Skeletal muscle tissue (tissue), 4 donors: ENCODE results near the gene DENND2A. TPM values are rescaled to one million over a fixed set of nuclear protein-coding genes. Genes with fewer than 3 reads are reported as not detected.

Source experiments
- H3K27ac ChIP-seq: one replicate; pipeline ENCODE4 v1.7.0; 2013; ENCODE audit warnings: mild to moderate bottlenecking, low read depth, low read length, inconsistent platforms
- H3K27me3 ChIP-seq, 3 donors: one replicate each; pipeline ENCODE4 v1.7.0; 2013; ENCODE audit warnings: low read length in 3 of 3; ENCODE audit not compliant: control insufficient read depth in 3 of 3, insufficient read depth in 3 of 3
- H3K36me3 ChIP-seq, 3 donors: one replicate each; pipeline ENCODE4 v1.7.0; 2013; ENCODE audit warnings: low read length in 3 of 3; ENCODE audit not compliant: control insufficient read depth in 3 of 3, insufficient read depth in 3 of 3
- H3K4me1 ChIP-seq, 3 donors: one replicate each; pipeline ENCODE4 v1.7.0; 2013; ENCODE audit warnings: low read length in 3 of 3, mild to moderate bottlenecking in 3 of 3; ENCODE audit not compliant: control insufficient read depth in 3 of 3, insufficient read depth in 3 of 3
- H3K4me3 ChIP-seq, 3 donors: one replicate each; pipeline ENCODE4 v1.7.0; 2013; ENCODE audit warnings: low read length in 3 of 3
- H3K9ac ChIP-seq, 3 donors: one replicate each; pipeline ENCODE4 v1.7.0; 2013; ENCODE audit warnings: low read length in 3 of 3, mild to moderate bottlenecking in 3 of 3, moderate library complexity in 2 of 3, low read depth in 1 of 3
- H3K9me3 ChIP-seq, 3 donors: one replicate each; pipeline ENCODE4 v1.7.0; 2013; ENCODE audit warnings: low read length in 3 of 3; ENCODE audit not compliant: control insufficient read depth in 3 of 3
- total RNA-seq: library from RNA; depleted of rRNA; stranded (reverse); fragments of >200 nt; gene quantifications from one replicate; pipeline ENCODE4 v1.2.3, GENCODE V29; 2014
- donor health status: Osteomylitis.

The DENND2A gene
- total RNA-seq, 1 donor from 2014 or later, result 32.4 TPM

GRCh38 chr7:140661124-140661523 lies 20.5 kb upstream of the DENND2A start:
- no peaks in the 10 kb centered on the region for H3K36me3 ChIP-seq

DNA sequence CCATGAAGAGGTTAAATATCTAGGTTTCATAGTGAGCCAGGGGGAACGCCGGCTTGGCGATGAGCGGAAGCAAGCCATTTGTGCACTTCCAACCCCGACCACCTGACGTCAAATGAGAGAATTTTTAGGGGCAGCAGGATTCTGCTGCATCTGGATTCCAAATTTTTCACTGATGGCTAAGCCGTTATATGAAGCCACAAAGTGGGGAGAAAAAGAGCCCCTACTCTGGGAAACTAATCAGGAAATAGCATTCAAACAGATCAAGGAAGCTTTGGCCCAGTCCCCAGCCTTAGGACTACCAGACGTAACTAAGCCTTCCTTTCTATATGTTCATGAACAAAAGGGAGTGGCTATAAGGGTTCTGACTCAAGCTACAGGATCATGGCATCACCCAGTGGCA lies 19.2 kb upstream of the DENND2A start:
- Histone ChIP-seq H3K4me3 (no peak overlapping the region), H3K9ac (no peak overlapping the region), H3K4me1 (peaks cover 6 to 20% (median 18%) of the 10 kb centered on the region in 3 donors), H3K9me3 (no peaks in the 10 kb centered on the region), H3K27me3 (no peaks in the 10 kb centered on the region), H3K27ac (no peak overlapping the region), H3K36me3 (no peaks in the 10 kb centered on the region)

More at GRCh38 chr7:140661124-140661523, 20.5 kb upstream of the DENND2A start:
- H3K4me3 ChIP-seq, result no peak overlapping the region
- H3K27me3 ChIP-seq, result no peaks in the 10 kb centered on the region
- H3K27ac ChIP-seq, result no peak overlapping the region
- H3K9me3 ChIP-seq, result no peaks in the 10 kb centered on the region
- no peak overlapping the region for H3K9ac ChIP-seq
- H3K4me1 ChIP-seq, result peaks cover 6 to 14% (median 13%) of the 10 kb centered on the region in 3 donors

- Histone ChIP-seq H3K36me3 (no peaks in the 10 kb centered on the region), H3K9me3 (no peaks in the 10 kb centered on the region), H3K9ac (no peak overlapping the region), H3K27me3 (no peaks in the 10 kb centered on the region), H3K4me1 (peaks cover 14 to 35% (median 31%) of the 10 kb centered on the region in 3 donors), H3K4me3 (no peak overlapping the region), H3K27ac (no peak overlapping the region)
These were observed 17.3 kb upstream of the DENND2A start for GRCh38 chr7:140657891-140658290.

GRCh38 chr7:140656548-140657515 lies 16.2 kb upstream of the DENND2A start:
- no peaks in the 10 kb centered on the region for H3K27me3 ChIP-seq
- peaks cover 14 to 35% (median 31%) of the 10 kb centered on the region in 3 donors for H3K4me1 ChIP-seq
- H3K9ac ChIP-seq, result peak overlapping the region; percentile 82 to 84 (median 83)
- H3K4me3 ChIP-seq, result peak overlapping the region; percentile 50 to 69 (median 65)
- peak overlapping the region; percentile 82 for H3K27ac ChIP-seq
- H3K36me3 ChIP-seq, result no peaks in the 10 kb centered on the region
- no peaks in the 10 kb centered on the region for H3K9me3 ChIP-seq

DNA sequence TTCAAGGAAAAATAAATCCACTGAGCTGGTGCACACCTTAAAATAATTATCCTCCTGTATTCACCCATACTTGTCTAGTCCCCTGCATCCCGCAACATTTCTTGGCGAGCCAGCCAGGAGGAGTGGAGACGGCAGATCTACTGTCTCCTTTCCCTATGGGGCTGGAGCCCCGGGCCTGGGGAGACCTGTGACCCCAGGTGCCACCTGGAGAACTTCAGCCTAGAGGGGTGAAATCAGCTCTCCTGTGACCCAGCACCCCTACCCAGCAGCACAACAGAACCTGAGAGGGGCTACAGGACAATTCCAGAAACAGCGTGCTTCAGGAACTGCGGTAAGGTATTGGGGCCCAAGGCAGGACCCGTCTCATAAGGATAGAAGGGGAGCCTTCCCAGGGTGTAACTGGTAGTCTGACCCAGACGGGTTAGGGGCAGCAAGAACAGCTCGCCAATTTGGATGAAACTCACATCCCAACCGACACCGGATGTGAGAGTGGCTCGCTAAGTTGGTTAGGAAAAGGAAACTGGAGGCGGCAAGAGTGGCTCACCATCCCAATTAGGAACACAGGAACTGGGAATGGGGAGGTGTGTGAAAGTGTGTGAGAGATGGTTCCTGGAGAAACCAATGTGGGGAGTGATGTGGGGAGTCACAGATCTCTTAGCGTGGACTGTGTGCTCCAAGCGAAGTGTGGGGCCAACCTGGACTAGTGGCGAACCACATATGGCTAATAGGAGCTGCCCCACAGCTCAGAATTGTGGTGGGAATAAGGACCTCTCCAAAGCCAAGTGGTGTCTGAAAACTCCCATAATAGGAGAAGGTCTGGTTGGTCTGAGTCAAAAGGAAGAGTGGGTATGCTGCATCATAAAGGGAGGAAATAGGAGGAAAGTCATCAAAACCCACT lies 15.1 kb upstream of the DENND2A start:
- H3K27ac ChIP-seq, result peak overlapping the region; percentile 82
- H3K4me3 ChIP-seq, result peak overlapping the region in 2 of 3 donors; percentile 50 to 69

GRCh38 chr7:140654661-140655060 lies 14.0 kb upstream of the DENND2A start:
- Histone ChIP-seq H3K27me3 (no peaks in the 10 kb centered on the region), H3K27ac (peak overlapping the region; percentile 24), H3K9ac (no peak overlapping the region), H3K36me3 (no peaks in the 10 kb centered on the region), H3K4me3 (no peak overlapping the region), H3K4me1 (peaks cover 14 to 35% (median 30%) of the 10 kb centered on the region in 3 donors), H3K9me3 (no peaks in the 10 kb centered on the region)

More for the DNA sequence above, 15.1 kb upstream of the DENND2A start:
- Histone ChIP-seq H3K9ac (peak overlapping the region in 1 of 3 donors; percentile 84), H3K27me3 (no peaks in the 10 kb centered on the region), H3K9me3 (no peaks in the 10 kb centered on the region), H3K4me1 (peaks cover 14 to 35% (median 31%) of the 10 kb centered on the region in 3 donors), H3K36me3 (no peaks in the 10 kb centered on the region)

DNA sequence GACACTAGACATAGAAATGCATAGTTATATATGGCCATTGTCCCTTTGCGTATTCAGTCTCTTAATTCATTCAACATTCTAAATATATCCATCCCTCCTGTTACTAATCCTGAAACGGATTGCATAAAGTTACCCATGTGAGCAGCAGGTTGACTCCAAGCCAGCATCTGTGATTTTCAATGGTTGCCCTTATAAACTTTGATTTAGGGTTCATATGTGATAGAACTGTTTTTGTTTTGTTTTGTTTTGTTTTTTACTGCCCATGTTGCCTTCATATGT lies 13.4 kb upstream of the DENND2A start:
- no peaks in the 10 kb centered on the region for H3K27me3 ChIP-seq
- no peaks in the 10 kb centered on the region for H3K36me3 ChIP-seq
- H3K9ac ChIP-seq, result no peak overlapping the region
- H3K4me1 ChIP-seq, result peaks cover 14 to 35% (median 30%) of the 10 kb centered on the region in 3 donors
- H3K27ac ChIP-seq, result peak overlapping the region; percentile 24
- no peak overlapping the region for H3K4me3 ChIP-seq
- no peaks in the 10 kb centered on the region for H3K9me3 ChIP-seq

DNA sequence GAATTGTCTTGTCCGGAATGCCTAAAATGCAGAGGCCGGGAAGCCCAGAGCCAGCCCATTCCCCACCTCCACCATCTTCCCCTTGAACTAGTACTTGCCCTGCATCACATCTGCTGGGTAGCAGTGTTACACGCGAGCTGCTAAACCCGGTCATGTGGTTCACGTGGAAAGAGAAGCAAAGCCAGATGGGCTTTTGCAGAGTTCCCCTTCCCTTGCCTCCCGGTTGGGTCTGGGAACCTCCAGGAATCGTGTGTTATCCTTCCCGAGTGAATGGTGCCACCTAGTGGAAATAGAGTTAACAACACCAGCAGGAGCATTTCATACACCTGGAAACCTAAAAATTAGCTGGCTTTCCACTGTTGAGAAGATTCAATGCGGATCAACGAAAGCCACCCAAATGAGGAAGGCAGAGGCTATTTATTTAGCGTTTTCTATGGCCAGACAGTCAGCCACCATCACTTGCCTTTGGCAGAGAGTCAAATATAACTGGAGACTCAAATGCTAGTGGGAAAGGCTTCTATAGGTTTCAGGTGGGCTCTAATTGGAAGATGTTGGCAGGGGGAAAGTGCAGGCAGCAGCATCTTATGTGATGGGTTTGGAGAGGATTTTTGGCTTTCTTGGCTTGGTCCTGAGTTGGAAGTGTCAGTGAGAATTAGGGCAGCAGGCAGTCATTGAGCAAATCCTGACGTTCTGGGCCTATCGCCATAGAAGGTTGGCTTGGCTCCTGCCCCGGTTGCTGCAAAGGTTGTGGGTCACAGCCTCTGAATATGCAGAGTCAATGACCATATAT lies 12.9 kb upstream of the DENND2A start:
- Histone ChIP-seq H3K9me3 (no peaks in the 10 kb centered on the region), H3K27ac (no peak overlapping the region), H3K9ac (peak overlapping the region in 1 of 3 donors; percentile 50)

DNA sequence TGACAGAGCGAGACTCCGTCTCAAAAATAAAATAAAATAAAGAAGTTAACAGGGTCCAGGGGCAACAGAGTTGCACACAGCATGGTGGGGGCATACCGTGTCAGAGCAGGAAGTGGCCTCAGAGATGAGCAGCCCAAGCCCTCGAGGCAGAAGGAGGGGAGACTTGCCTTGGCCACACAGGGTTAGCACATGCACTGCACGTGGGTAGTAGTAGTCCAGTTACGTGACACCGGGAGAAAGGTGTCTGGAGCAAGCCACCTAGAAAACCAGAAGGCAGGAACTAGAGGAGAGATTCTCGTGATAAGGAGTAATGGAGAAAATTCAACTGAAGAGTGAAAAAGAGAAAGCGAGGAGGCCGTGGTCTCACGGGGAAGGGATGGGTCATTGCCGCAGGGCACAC lies 9.8 kb upstream of the DENND2A start:
- Histone ChIP-seq H3K9me3 (no peaks in the 10 kb centered on the region), H3K9ac (no peak overlapping the region), H3K27ac (no peak overlapping the region), H3K36me3 (no peaks in the 10 kb centered on the region), H3K27me3 (no peaks in the 10 kb centered on the region), H3K4me1 (peaks cover 8 to 15% (median 14%) of the 10 kb centered on the region in 3 donors), H3K4me3 (no peak overlapping the region)

More for the DNA sequence above, 12.9 kb upstream of the DENND2A start:
- Histone ChIP-seq H3K27me3 (no peaks in the 10 kb centered on the region), H3K36me3 (no peaks in the 10 kb centered on the region), H3K4me1 (peaks cover 14 to 35% (median 30%) of the 10 kb centered on the region in 3 donors), H3K4me3 (peak overlapping the region in 1 of 3 donors; percentile 52)
